SK-N-SH (cell line): ENCODE measurements around the gene ITGB5. TPM values are rescaled to one million over a fixed set of nuclear protein-coding genes. Genes with fewer than 3 reads are reported as not detected.

ENCODE experiments used
- CTCF ChIA-PET: fragments of 300-600, 350-600 bp; formaldehyde crosslinking; extraction: SDS; loops from one replicate; lab custom pipeline; 2021; lab: Yijun Ruan, JAX
- POLR2A ChIA-PET: fragments of 350-600 bp; sonication (Branson Sonifier 250); formaldehyde crosslinking; extraction: SDS; loops from one replicate; lab custom pipeline; 2020; ENCODE audit warnings: antibody characterized with exemption, inconsistent platforms; lab: Yijun Ruan, JAX
- DNase-seq: peaks from one replicate; pipeline ENCODE4 v3.0.0; 2012
- H2AFZ ChIP-seq: fragments of 200-600 bp; sonication (generic); 2 replicates; pipeline ENCODE4 v1.8.1; 2016; ENCODE audit warnings: antibody characterized with exemption, mild to moderate bottlenecking, low read depth
- H3F3A ChIP-seq: fragments of 200-600 bp; sonication (generic); replicated peaks from 2 replicates; pipeline ENCODE3; 2016; ENCODE audit warnings: antibody characterized with exemption, mild to moderate bottlenecking; ENCODE audit not compliant: insufficient read depth
- H3K27ac ChIP-seq, 2 experiments: fragments of 200-500 bp in 1 of 2; fragments of 200-600 bp in 1 of 2; sonication (Bioruptor generic) in 1 of 2; sonication (generic), shearing (Covaris generic) in 1 of 2; 2 replicates each; pipeline versions ENCODE4 v1.5.1 to v1.6.1; 2014 to 2016; ENCODE audit warnings: low read depth in 2 of 2, inconsistent platforms in 1 of 2, low read length in 1 of 2, mild to moderate bottlenecking in 1 of 2, mixed read lengths in 1 of 2
- H3K27me3 ChIP-seq: fragments of 200-600 bp; sonication (generic), shearing (Covaris generic); 2 replicates; pipeline ENCODE4 v1.6.1; 2016; ENCODE audit warnings: mixed run types; ENCODE audit not compliant: insufficient read depth
- H3K36me3 ChIP-seq, 2 experiments: fragments of 200-500 bp in 1 of 2; fragments of 200-600 bp in 1 of 2; sonication (Bioruptor generic) in 1 of 2; sonication (generic) in 1 of 2; replicated peaks in 1 of 2; 2 replicates each; pipeline versions ENCODE3 to v1.5.1; 2014 to 2016; ENCODE audit warnings: low read length in 1 of 2, mild to moderate bottlenecking in 1 of 2; ENCODE audit not compliant: insufficient read depth in 2 of 2, control insufficient read depth in 1 of 2
- H3K4me1 ChIP-seq, 2 experiments: fragments of 200-500 bp in 1 of 2; fragments of 200-600 bp in 1 of 2; sonication (Bioruptor generic) in 1 of 2; sonication (generic), shearing (Covaris generic) in 1 of 2; 2 replicates each; pipeline versions ENCODE4 v1.5.1 to v1.6.1; 2014 to 2016; ENCODE audit warnings: low read depth in 1 of 2, low read length in 1 of 2, mixed run types in 1 of 2; ENCODE audit not compliant: insufficient read depth in 2 of 2, control insufficient read depth in 1 of 2
- H3K4me2 ChIP-seq: fragments of 200-600 bp; sonication (generic), shearing (Covaris generic); 2 replicates; pipeline ENCODE4 v1.6.1; 2017; ENCODE audit warnings: mixed run types
- H3K4me3 ChIP-seq, 2 experiments: fragments of 200-500 bp in 1 of 2; fragments of 200-600 bp in 1 of 2; sonication (Bioruptor generic) in 1 of 2; sonication (generic), shearing (Covaris generic) in 1 of 2; 2 replicates each; pipeline versions ENCODE4 v1.5.1 to v1.8.1; 2014 to 2016; ENCODE audit warnings: low read depth in 2 of 2, inconsistent platforms in 1 of 2, low read length in 1 of 2, mild to moderate bottlenecking in 1 of 2, mixed read lengths in 1 of 2, moderate library complexity in 1 of 2
- H3K79me2 ChIP-seq: fragments of 200-600 bp; sonication (generic); 2 replicates; pipeline ENCODE4 v1.8.1; 2017; ENCODE audit warnings: mild to moderate bottlenecking; ENCODE audit not compliant: insufficient read depth
- H3K9ac ChIP-seq: fragments of 200-600 bp; sonication (generic); 2 replicates; pipeline ENCODE4 v1.6.1; 2017; ENCODE audit warnings: mixed run types
- H3K9me2 ChIP-seq: fragments of 200-600 bp; sonication (generic); 2 replicates; pipeline ENCODE4 v1.6.1; 2017; ENCODE audit warnings: mixed run types
- H3K9me3 ChIP-seq: fragments of 200-600 bp; sonication (generic); 2 replicates; pipeline ENCODE4 v1.6.1; 2017; ENCODE audit warnings: mixed run types, mild to moderate bottlenecking, moderate library complexity
- H4K20me1 ChIP-seq: fragments of 200-600 bp; sonication (generic); 2 replicates; pipeline ENCODE4 v1.6.1; 2017; ENCODE audit warnings: mild to moderate bottlenecking, mixed run types; ENCODE audit not compliant: insufficient read depth
- CHD2 ChIP-seq: fragments of 150-350 bp; IDR thresholded peaks from 2 replicates; pipeline ENCODE4 v1.6.1; 2018; ENCODE audit warnings: low read length; ENCODE audit not compliant: partially characterized antibody
- ELF1 ChIP-seq: IDR thresholded peaks from 2 replicates; pipeline ENCODE4 v1.4.0; 2012
- EP300 ChIP-seq, 2 experiments: IDR thresholded peaks; 2 replicates each; pipeline versions ENCODE4 v1.4.0 to v1.6.1; 2012; ENCODE audit warnings: borderline replicate concordance in 1 of 2, low read depth in 1 of 2, low read length in 1 of 2
- EZH2phosphoT487 ChIP-seq: fragments of 200-600 bp; sonication (generic); IDR thresholded peaks from 2 replicates; pipeline ENCODE4 v1.6.1; 2017; ENCODE audit warnings: low read depth, mixed run types, mild to moderate bottlenecking, antibody characterized with exemption, moderate library complexity, borderline replicate concordance
- FOSL2 ChIP-seq: IDR thresholded peaks from 2 replicates; pipeline ENCODE4 v1.4.0; 2012; ENCODE audit warnings: low read depth, mild to moderate bottlenecking, moderate library complexity, borderline replicate concordance
- FOXJ3 ChIP-seq: sonication (generic); formaldehyde crosslinking; IDR thresholded peaks from 2 replicates; pipeline ENCODE4 v1.5.1; 2020; ENCODE audit warnings: mild to moderate bottlenecking, missing genetic modification reagents
- FOXM1 ChIP-seq: IDR thresholded peaks from 2 replicates; pipeline ENCODE4 v1.4.0; 2012; ENCODE audit warnings: low read depth, mild to moderate bottlenecking
- GABPA ChIP-seq: IDR thresholded peaks from 2 replicates; pipeline ENCODE4 v1.4.0; 2012; ENCODE audit warnings: low read depth, mild to moderate bottlenecking
- GATA2 ChIP-seq: sonication (generic); formaldehyde crosslinking; IDR thresholded peaks from 2 replicates; pipeline ENCODE4 v1.5.0; 2020; ENCODE audit warnings: mild to moderate bottlenecking, missing genetic modification reagents
- JUND ChIP-seq: IDR thresholded peaks from 2 replicates; pipeline ENCODE4 v1.4.0; 2012
- MXI1 ChIP-seq: IDR thresholded peaks from 2 replicates; pipeline ENCODE4 v1.6.1; 2012; ENCODE audit warnings: mild to moderate bottlenecking, low read depth, low read length, improper control_type of control experiment
- NFIC ChIP-seq: IDR thresholded peaks from 2 replicates; pipeline ENCODE4 v1.4.0; 2012; ENCODE audit warnings: borderline replicate concordance
- NRF1 ChIP-seq: IDR thresholded peaks from 2 replicates; pipeline ENCODE4 v1.6.1; 2012; ENCODE audit warnings: low read depth, mild to moderate bottlenecking, low read length
- RFX5 ChIP-seq: IDR thresholded peaks from 2 replicates; pipeline ENCODE4 v1.6.1; 2012; ENCODE audit warnings: mild to moderate bottlenecking, improper control_type of control experiment, low read length
- RXRA ChIP-seq: IDR thresholded peaks from 2 replicates; pipeline ENCODE4 v1.4.0; 2012; ENCODE audit warnings: low read depth, mild to moderate bottlenecking, borderline replicate concordance
- SMC3 ChIP-seq: IDR thresholded peaks from 2 replicates; pipeline ENCODE4 v1.6.1; 2012; ENCODE audit warnings: low read depth, low read length, improper control_type of control experiment
- TAF1 ChIP-seq: IDR thresholded peaks from 2 replicates; pipeline ENCODE4 v1.6.1; 2012; ENCODE audit warnings: low read depth, mild to moderate bottlenecking, low read length, moderate library complexity, borderline replicate concordance
- TCF12 ChIP-seq: IDR thresholded peaks from 2 replicates; pipeline ENCODE4 v1.4.0; 2012
- TEAD4 ChIP-seq: IDR thresholded peaks from 2 replicates; pipeline ENCODE4 v1.4.0; 2012; ENCODE audit warnings: mild to moderate bottlenecking, borderline replicate concordance; ENCODE audit not compliant: insufficient read depth
- WGBS: methylation state at CpG from one replicate; pipeline ENCODE4 v1.1.6; 2017; ENCODE audit warnings: low lambda C conversion rate; 5-methylcytosine and 5-hydroxymethylcytosine counted together
- polyA plus RNA-seq, 3 experiments: library from polyadenylated mRNA; depleted of rRNA; stranded (reverse); fragments of >200 nt; gene quantifications; 2 replicates each; pipeline ENCODE4 v1.2.3, GENCODE V29; 2012
- TF ChIP-seq, protein P1 (sequence below): IDR thresholded peaks from 2 replicates; pipeline ENCODE4 v1.6.1; 2012; ENCODE audit warnings: mild to moderate bottlenecking, low read depth, low read length, moderate library complexity
- TF ChIP-seq, protein P2 (sequence below): fragments of 150-350 bp; IDR thresholded peaks from 2 replicates; pipeline ENCODE4 v1.6.1; 2017; ENCODE audit warnings: antibody characterized with exemption, low read length, low read depth, borderline replicate concordance
- TF ChIP-seq, protein P3 (sequence below): IDR thresholded peaks from 2 replicates; pipeline ENCODE4 v1.4.0; 2012; ENCODE audit warnings: low read depth, borderline replicate concordance
- TF ChIP-seq, protein P4 (sequence below): IDR thresholded peaks from 2 replicates; pipeline ENCODE4 v1.4.0; 2012; ENCODE audit warnings: low read depth, borderline replicate concordance

ITGB5 gene
- polyA plus RNA-seq, 1 of the 3 experiments (the other 2 are of a cell fraction): 481 TPM

DNA sequence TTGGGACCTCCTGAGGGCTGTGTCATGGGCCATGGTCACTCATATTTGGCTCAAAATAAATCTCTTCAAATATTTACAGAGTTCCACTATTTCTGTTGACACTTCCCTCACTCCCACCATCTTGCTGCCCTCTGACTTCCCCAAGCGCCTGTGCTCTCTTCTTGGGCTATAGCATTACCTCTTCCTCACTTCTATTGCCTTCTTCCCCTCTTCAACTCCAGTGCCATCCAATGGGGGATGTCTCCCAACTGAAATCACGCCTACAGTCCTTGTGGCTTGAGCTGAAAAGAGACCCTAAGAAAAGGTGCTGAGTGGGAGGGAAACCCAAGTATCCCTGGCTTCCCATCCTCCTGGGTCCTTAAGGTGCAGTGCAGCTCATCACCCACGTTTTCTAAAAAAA is 135.1 kb downstream of the ITGB5 start:
- CTCF ChIA-PET: interaction anchor here (1.2 to 2.0 kb wide), 3 partner anchors 9 to 243 kb away, joined by 3 to 8 read pairs (median 4); no protein-coding TSS in a partner anchor
- no peaks in the 10 kb centered on the region for H3K4me1 ChIP-seq

DNA sequence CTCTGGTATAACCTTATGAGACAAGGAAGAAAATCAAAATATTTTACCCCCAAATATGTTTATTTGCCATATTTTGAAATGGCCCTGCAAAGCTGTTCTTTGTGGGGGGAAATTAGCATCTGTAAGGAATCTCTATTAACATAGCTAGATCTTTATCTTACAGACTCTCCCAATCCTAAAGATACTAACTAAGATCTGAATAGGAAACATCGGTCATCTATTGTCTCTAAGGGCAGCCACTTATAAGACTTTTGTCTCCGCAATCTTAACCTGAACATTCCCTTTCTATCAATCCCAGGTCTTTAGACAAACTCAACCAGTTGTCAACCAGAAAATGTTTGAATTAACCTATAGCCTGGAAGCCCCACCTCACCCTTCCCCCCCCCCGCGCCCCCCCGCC is 135.7 kb downstream of the ITGB5 start:
- Histone ChIP-seq H3K27me3 (no peaks in the 10 kb centered on the region), H3K36me3 (peaks cover 0 to 7% of the 10 kb centered on the region in 2 experiments), H3K9me3 (no peaks in the 10 kb centered on the region), H3K4me2 (no peak overlapping the region), H3K9me2 (no peaks in the 10 kb centered on the region), H3K4me1 (no peaks in the 10 kb centered on the region), H3K79me2 (no peaks in the 10 kb centered on the region), H3K9ac (no peak overlapping the region), H3K4me3 (no peak overlapping the region), H3F3A (peaks cover 6% of the 10 kb centered on the region), H2AFZ (no peak overlapping the region), H3K27ac (no peak overlapping the region), H4K20me1 (no peaks in the 10 kb centered on the region)
- POLR2A ChIA-PET: no interaction called here
- CTCF ChIA-PET: interaction anchor here (1.2 to 2.0 kb wide), 3 partner anchors 10 to 244 kb away, joined by 3 to 8 read pairs (median 4); no protein-coding TSS in a partner anchor
- TF ChIP-seq, protein P1, sequence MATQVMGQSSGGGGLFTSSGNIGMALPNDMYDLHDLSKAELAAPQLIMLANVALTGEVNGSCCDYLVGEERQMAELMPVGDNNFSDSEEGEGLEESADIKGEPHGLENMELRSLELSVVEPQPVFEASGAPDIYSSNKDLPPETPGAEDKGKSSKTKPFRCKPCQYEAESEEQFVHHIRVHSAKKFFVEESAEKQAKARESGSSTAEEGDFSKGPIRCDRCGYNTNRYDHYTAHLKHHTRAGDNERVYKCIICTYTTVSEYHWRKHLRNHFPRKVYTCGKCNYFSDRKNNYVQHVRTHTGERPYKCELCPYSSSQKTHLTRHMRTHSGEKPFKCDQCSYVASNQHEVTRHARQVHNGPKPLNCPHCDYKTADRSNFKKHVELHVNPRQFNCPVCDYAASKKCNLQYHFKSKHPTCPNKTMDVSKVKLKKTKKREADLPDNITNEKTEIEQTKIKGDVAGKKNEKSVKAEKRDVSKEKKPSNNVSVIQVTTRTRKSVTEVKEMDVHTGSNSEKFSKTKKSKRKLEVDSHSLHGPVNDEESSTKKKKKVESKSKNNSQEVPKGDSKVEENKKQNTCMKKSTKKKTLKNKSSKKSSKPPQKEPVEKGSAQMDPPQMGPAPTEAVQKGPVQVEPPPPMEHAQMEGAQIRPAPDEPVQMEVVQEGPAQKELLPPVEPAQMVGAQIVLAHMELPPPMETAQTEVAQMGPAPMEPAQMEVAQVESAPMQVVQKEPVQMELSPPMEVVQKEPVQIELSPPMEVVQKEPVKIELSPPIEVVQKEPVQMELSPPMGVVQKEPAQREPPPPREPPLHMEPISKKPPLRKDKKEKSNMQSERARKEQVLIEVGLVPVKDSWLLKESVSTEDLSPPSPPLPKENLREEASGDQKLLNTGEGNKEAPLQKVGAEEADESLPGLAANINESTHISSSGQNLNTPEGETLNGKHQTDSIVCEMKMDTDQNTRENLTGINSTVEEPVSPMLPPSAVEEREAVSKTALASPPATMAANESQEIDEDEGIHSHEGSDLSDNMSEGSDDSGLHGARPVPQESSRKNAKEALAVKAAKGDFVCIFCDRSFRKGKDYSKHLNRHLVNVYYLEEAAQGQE: no peak
- TF ChIP-seq TEAD4 (no peak), MXI1 (no peak), FOSL2 (no peak), TCF12 (no peak), NRF1 (no peak), EP300 (IDR thresholded peaks at IDR 0.05; ENCODE audit: borderline replicate concordance in 1 of 2, low read depth in 1 of 2, low read length in 1 of 2) (no peak), RFX5 (no peak), TAF1 (no peak), RXRA (no peak)
- DNase-seq: no peak
- WGBS: 68% methylated on average over 5 of the region's 5 CpGs

More for the DNA sequence above, 135.1 kb downstream of the ITGB5 start:
- POLR2A ChIA-PET: no interaction called here
- Histone ChIP-seq H3K27me3 (no peaks in the 10 kb centered on the region), H3F3A (peaks cover 6% of the 10 kb centered on the region), H3K36me3 (peaks cover 0 to 7% of the 10 kb centered on the region in 2 experiments), H2AFZ (no peak overlapping the region), H3K9me2 (no peaks in the 10 kb centered on the region), H3K79me2 (no peaks in the 10 kb centered on the region), H3K9me3 (no peaks in the 10 kb centered on the region), H3K27ac (no peak overlapping the region), H3K4me2 (no peak overlapping the region), H3K9ac (no peak overlapping the region), H3K4me3 (no peak overlapping the region), H4K20me1 (no peaks in the 10 kb centered on the region)
- TF ChIP-seq FOXM1: no peak
- TF ChIP-seq GATA2: no peak
- TF ChIP-seq CHD2: no peak
- TF ChIP-seq JUND: no peak
- TF ChIP-seq, protein P2, sequence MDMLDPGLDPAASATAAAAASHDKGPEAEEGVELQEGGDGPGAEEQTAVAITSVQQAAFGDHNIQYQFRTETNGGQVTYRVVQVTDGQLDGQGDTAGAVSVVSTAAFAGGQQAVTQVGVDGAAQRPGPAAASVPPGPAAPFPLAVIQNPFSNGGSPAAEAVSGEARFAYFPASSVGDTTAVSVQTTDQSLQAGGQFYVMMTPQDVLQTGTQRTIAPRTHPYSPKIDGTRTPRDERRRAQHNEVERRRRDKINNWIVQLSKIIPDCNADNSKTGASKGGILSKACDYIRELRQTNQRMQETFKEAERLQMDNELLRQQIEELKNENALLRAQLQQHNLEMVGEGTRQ: no peak
- TF ChIP-seq TCF12: no peak
- TF ChIP-seq NFIC: no peak
- TF ChIP-seq TEAD4: no peak
- TF ChIP-seq, protein P3, sequence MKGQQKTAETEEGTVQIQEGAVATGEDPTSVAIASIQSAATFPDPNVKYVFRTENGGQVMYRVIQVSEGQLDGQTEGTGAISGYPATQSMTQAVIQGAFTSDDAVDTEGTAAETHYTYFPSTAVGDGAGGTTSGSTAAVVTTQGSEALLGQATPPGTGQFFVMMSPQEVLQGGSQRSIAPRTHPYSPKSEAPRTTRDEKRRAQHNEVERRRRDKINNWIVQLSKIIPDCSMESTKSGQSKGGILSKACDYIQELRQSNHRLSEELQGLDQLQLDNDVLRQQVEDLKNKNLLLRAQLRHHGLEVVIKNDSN: no peak
- no peak for TF ChIP-seq TAF1
- TF ChIP-seq SMC3: no peak
- no peak for TF ChIP-seq EZH2phosphoT487
- TF ChIP-seq, protein P4, sequence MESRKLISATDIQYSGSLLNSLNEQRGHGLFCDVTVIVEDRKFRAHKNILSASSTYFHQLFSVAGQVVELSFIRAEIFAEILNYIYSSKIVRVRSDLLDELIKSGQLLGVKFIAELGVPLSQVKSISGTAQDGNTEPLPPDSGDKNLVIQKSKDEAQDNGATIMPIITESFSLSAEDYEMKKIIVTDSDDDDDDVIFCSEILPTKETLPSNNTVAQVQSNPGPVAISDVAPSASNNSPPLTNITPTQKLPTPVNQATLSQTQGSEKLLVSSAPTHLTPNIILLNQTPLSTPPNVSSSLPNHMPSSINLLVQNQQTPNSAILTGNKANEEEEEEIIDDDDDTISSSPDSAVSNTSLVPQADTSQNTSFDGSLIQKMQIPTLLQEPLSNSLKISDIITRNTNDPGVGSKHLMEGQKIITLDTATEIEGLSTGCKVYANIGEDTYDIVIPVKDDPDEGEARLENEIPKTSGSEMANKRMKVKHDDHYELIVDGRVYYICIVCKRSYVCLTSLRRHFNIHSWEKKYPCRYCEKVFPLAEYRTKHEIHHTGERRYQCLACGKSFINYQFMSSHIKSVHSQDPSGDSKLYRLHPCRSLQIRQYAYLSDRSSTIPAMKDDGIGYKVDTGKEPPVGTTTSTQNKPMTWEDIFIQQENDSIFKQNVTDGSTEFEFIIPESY: no peak
- no peak for TF ChIP-seq ELF1
- TF ChIP-seq GABPA: no peak
- no peak for TF ChIP-seq FOXJ3 (CRISPR knock-in tag)
- no peak for TF ChIP-seq RXRA
- 78% methylated on average over 3 of the region's 3 CpGs for WGBS
- DNase-seq: no peak
